Fibroblast of the conjunctiva (primary cell): Measurements from ENCODE around the gene UGGT1.

Experiments used
- DNase-seq: peaks from one replicate; pipeline ENCODE4 v3.0.0-alpha.2; 2010; ENCODE audit warnings: low read depth

Gene UGGT1

GRCh38 chr2:128090945-128091725 lies at the start of gene UGGT1:
Gene UGGT1, plus strand, starts transcription at chr2:128091200. Its CDS starts 158 bp downstream, at chr2:128091358.
- peak; percentile 94 for DNase-seq

- DNase-seq = no peak
Measured at GRCh38 chr2:128041561-128041960, 49.4 kb upstream of the UGGT1 start.

GRCh38 chr2:128043041-128043440 lies 48.0 kb upstream of the UGGT1 start:
- DNase-seq = no peak

GRCh38 chr2:128053331-128053730 lies 37.7 kb upstream of the UGGT1 start:
- no peak for DNase-seq

- no peak for DNase-seq
Measured at GRCh38 chr2:128054104-128054885, 36.7 kb upstream of the UGGT1 start.

GRCh38 chr2:128057334-128057733 lies 33.7 kb upstream of the UGGT1 start:
- DNase-seq = no peak

- no peak for DNase-seq
Measured at GRCh38 chr2:128058114-128058513, 32.9 kb upstream of the UGGT1 start.

GRCh38 chr2:128062571-128062970 lies 28.4 kb upstream of the UGGT1 start:
- DNase-seq = no peak

GRCh38 chr2:128064353-128064752 lies 26.6 kb upstream of the UGGT1 start:
- DNase-seq = no peak

GRCh38 chr2:128069769-128070168 lies 21.2 kb upstream of the UGGT1 start:
- DNase-seq = no peak

GRCh38 chr2:128073278-128073677 lies 17.7 kb upstream of the UGGT1 start:
- no peak for DNase-seq

GRCh38 chr2:128076461-128077106 lies 14.4 kb upstream of the UGGT1 start:
- no peak for DNase-seq

GRCh38 chr2:128084757-128085156 lies 6.2 kb upstream of the UGGT1 start:
- no peak for DNase-seq

- DNase-seq = no peak
Measured at GRCh38 chr2:128086244-128086643, 4.8 kb upstream of the UGGT1 start.

- no peak for DNase-seq
Measured at GRCh38 chr2:128090575-128090944, 440 bp upstream of the UGGT1 start.

GRCh38 chr2:128091726-128092080 lies 703 bp downstream of the UGGT1 start:
- no peak for DNase-seq

GRCh38 chr2:128092656-128093055 lies 1.7 kb downstream of the UGGT1 start:
- no peak for DNase-seq

- DNase-seq = no peak
Measured at GRCh38 chr2:128093762-128094161, 2.8 kb downstream of the UGGT1 start.

GRCh38 chr2:128095201-128095600 lies 4.2 kb downstream of the UGGT1 start:
- DNase-seq = no peak

- no peak for DNase-seq
Measured at GRCh38 chr2:128103407-128103806, 12.4 kb downstream of the UGGT1 start.

GRCh38 chr2:128105072-128105471 lies 14.1 kb downstream of the UGGT1 start:
- DNase-seq = no peak

- no peak for DNase-seq
Measured at GRCh38 chr2:128108166-128108565, 17.2 kb downstream of the UGGT1 start.

GRCh38 chr2:128109243-128109642 lies 18.2 kb downstream of the UGGT1 start:
- no peak for DNase-seq
